ENCODE data around the gene PLXNA3.

PLXNA3 gene

DNA sequence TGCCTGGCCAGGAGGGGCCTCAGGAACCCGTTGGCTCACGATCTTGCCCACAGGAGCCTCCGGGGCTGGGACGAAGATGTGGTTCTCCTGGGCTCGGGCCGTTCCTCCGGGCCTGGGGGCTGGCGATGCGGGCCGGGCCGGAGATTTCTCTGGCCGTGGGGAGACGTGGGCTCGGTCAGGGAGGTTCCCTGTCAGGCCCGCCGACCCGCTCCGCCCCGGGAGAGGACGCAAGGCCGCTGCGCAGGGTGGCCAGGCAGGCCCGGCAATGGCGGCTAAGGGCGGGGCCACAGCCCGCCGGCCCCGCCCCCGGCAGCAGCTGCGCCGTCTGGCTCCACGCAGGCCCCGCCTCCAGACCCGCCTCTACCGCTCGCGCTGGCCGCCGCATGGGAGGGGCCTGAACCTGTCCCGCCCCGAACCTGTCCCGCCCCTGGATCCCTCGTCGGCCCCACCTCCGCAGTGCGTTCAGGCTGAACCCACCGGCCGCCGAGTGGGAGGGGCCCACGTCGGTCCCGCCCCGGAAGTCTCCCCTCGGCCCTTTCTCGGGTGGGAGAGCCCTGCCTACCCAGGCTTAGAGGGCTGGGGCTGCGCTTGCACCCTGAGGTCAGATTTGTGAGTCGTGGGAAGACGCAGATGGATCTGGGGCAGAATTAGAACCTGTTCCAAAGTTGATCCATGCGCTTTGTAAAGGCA is 58.0 kb downstream of the PLXNA3 start, which contains the start of gene FAM3A:
Gene FAM3A (minus strand): TSS at position 267 of the 690 bp plus-strand sequence. CDS start 460 bp downstream, outside the sequence.
- H3K9me3 ChIP-seq (ENCODE audit: control insufficient read depth in 2 of 2, low read length in 2 of 2), result no peaks in the 10 kb centered on the region
- peak within 1 kb of the TSS; percentile 90 for H3K27ac ChIP-seq (ENCODE audit: low read length)
- peaks cover 0 to 6% of the 10 kb centered on the region in 2 donors for H3K27me3 ChIP-seq (ENCODE audit: control insufficient read depth in 1 of 2, insufficient read depth in 2 of 2, low read length in 2 of 2)
- H3K9ac ChIP-seq (ENCODE audit: low read length in 2 of 2), result peak within 1 kb of the TSS; percentile 74 to 80
- H3K4me3 ChIP-seq (ENCODE audit: low read length in 2 of 2), result peak within 1 kb of the TSS; percentile 65 to 75
- peaks cover 22% of the 10 kb centered on the region for H3K4me1 ChIP-seq (ENCODE audit: control insufficient read depth, insufficient read depth, low read length)
- H3K36me3 ChIP-seq (ENCODE audit: control insufficient read depth in 2 of 2, insufficient read depth in 2 of 2, low read length in 2 of 2), result no peaks in the 10 kb centered on the region

DNA sequence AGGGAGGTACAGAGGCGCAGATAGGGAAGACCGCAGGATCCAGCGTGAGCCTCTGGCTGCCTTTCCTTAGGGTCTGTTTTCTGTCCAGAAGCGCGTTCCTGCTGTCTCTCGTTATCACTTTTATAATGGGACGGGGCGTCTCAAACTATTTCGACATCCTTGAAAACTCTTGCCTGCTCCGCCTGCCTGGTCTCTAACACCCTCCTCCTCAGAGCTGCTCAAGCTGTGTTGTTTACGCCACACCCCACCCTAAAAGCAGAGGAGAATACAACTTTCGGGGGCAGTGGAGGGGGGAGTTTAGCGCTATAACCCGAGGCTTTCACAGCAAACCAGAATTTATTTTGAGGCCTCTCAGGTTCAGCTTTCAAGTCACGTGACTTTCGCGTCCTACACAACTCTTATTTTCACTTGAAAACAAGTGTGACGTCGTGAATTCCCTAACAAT is 58.6 kb downstream of the PLXNA3 start:
- Histone ChIP-seq H3K9me3 (ENCODE audit: control insufficient read depth in 2 of 2, low read length in 2 of 2) (no peaks in the 10 kb centered on the region), H3K4me3 (ENCODE audit: low read length in 2 of 2) (peak overlapping the region; percentile 62 to 68), H3K27me3 (ENCODE audit: control insufficient read depth in 1 of 2, insufficient read depth in 2 of 2, low read length in 2 of 2) (peaks cover 0 to 6% of the 10 kb centered on the region in 2 donors), H3K9ac (ENCODE audit: low read length in 2 of 2) (peak overlapping the region; percentile 67 to 69), H3K4me1 (ENCODE audit: control insufficient read depth, insufficient read depth, low read length) (peaks cover 22% of the 10 kb centered on the region), H3K36me3 (ENCODE audit: control insufficient read depth in 2 of 2, insufficient read depth in 2 of 2, low read length in 2 of 2) (no peaks in the 10 kb centered on the region), H3K27ac (ENCODE audit: low read length) (peak overlapping the region; percentile 90)

DNA sequence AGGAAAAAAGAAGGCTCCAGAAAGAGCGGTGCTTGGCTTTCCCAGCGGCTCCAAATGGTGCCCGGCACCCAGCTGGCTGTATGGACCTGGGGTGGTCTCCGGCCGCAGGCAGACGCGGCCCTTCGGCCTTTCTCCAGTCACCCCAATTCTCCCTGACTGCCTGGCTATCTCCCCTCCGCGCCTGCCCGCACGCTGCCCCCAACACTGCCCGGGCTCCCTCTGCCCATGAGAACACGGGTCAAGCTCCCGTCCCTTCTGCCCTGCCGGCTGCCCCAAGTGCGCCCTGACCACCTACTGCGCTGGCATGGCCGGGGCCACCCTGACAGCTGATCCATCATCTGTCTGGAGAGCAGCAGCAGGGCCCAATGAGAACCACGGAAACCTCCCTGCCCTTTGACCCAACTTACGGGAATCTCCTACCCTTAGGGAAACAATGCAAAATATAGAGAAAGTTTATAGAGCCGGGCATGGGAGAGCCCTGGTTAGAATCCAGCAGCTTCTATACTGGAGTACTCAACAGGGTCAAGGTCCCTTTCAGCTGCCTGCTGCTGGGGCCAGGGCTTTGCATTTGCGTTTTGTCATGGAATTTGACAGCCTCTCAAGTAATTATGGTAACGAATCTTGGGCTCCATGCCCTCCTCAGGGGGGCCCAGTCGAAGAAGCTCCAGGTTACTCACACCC is 59.2 kb downstream of the PLXNA3 start:
- Histone ChIP-seq H3K36me3 (ENCODE audit: control insufficient read depth in 2 of 2, insufficient read depth in 2 of 2, low read length in 2 of 2) (no peaks in the 10 kb centered on the region), H3K4me3 (ENCODE audit: low read length in 2 of 2) (peak overlapping the region; percentile 62 to 68), H3K27me3 (ENCODE audit: control insufficient read depth in 1 of 2, insufficient read depth in 2 of 2, low read length in 2 of 2) (peaks cover 0 to 6% of the 10 kb centered on the region in 2 donors), H3K27ac (ENCODE audit: low read length) (peak overlapping the region; percentile 90), H3K9ac (ENCODE audit: low read length in 2 of 2) (peak overlapping the region; percentile 36 to 67), H3K9me3 (ENCODE audit: control insufficient read depth in 2 of 2, low read length in 2 of 2) (no peaks in the 10 kb centered on the region), H3K4me1 (ENCODE audit: control insufficient read depth, insufficient read depth, low read length) (peaks cover 22% of the 10 kb centered on the region)

DNA sequence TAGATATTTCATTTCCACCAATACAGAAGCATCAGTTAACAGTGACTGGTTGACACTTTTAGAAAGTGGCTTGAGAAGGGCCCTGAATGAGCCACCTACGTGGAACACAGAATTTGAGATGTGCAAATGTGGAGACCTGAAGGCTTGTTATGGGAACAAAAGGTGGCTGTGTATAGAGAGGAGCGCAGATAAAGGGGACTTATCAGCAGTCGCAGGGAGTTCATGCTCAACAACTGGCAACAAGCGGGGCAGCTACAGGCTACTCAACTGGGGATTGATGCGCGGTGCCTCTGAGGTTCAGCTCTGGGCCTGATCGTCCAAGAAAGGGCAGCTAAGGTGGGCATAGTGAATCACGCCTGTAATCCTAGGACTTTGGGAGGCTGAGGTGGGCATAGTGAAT is 61.3 kb downstream of the PLXNA3 start:
- H3K4me1 ChIP-seq (ENCODE audit: control insufficient read depth, insufficient read depth, low read length), result peaks cover 22% of the 10 kb centered on the region
- H3K36me3 ChIP-seq (ENCODE audit: control insufficient read depth in 2 of 2, insufficient read depth in 2 of 2, low read length in 2 of 2), result no peaks in the 10 kb centered on the region
- H3K9me3 ChIP-seq (ENCODE audit: control insufficient read depth in 2 of 2, low read length in 2 of 2), result no peaks in the 10 kb centered on the region
- peaks cover 0 to 6% of the 10 kb centered on the region in 2 donors for H3K27me3 ChIP-seq (ENCODE audit: control insufficient read depth in 1 of 2, insufficient read depth in 2 of 2, low read length in 2 of 2)
- H3K9ac ChIP-seq (ENCODE audit: low read length in 2 of 2), result no peak overlapping the region
- H3K4me3 ChIP-seq (ENCODE audit: low read length in 2 of 2), result no peak overlapping the region
- no peak overlapping the region for H3K27ac ChIP-seq (ENCODE audit: low read length)

DNA sequence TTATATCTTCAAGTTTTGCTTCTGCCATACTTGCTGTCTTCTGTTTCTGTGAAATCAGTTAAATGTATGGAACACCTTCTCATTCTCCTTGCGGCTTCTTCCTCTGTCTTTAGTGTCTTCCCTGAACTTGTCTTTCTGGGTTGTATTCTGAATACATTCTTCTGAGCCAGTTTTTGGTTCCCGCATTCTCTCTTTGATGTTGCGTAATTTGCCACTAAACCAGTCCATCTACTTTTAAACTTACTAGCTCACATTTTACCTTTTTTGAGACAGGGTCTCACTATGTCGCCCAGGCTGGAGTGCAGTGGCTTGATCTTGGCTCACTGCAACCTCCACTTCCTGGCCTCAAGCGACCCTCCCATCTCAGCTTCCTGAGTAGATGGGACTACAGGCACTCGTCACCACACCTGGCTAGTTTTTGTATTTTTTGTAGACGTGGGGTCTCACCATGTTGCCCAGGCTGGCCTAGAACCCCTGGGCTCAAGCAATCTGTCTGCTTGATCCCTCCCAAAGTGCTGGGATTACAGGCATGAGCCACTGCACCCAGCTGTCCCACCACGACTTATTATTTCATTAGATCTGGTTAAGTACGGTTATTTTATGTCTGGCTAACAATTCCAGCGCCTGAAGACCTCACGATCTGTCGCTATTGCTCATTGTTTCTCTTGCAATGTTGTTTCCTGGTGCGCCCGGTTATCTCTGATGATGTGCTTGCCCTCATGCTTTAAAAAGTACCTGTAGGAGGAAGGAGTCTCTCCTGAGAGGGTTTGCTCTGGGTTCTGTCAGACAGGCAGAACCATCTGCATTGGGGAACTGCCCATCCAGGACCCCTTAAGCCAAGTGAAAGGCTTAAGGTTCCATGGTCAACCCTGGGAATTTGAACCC is 67.8 kb downstream of the PLXNA3 start:
- Histone ChIP-seq H3K36me3 (ENCODE audit: control insufficient read depth in 2 of 2, insufficient read depth in 2 of 2, low read length in 2 of 2) (no peaks in the 10 kb centered on the region), H3K9ac (ENCODE audit: low read length in 2 of 2) (no peak overlapping the region), H3K27me3 (ENCODE audit: control insufficient read depth in 1 of 2, insufficient read depth in 2 of 2, low read length in 2 of 2) (peaks cover 0 to 3% of the 10 kb centered on the region in 2 donors), H3K9me3 (ENCODE audit: control insufficient read depth in 2 of 2, low read length in 2 of 2) (no peaks in the 10 kb centered on the region), H3K4me1 (ENCODE audit: control insufficient read depth, insufficient read depth, low read length) (peaks cover 9% of the 10 kb centered on the region), H3K4me3 (ENCODE audit: low read length in 2 of 2) (no peak overlapping the region), H3K27ac (ENCODE audit: low read length) (no peak overlapping the region)

DNA sequence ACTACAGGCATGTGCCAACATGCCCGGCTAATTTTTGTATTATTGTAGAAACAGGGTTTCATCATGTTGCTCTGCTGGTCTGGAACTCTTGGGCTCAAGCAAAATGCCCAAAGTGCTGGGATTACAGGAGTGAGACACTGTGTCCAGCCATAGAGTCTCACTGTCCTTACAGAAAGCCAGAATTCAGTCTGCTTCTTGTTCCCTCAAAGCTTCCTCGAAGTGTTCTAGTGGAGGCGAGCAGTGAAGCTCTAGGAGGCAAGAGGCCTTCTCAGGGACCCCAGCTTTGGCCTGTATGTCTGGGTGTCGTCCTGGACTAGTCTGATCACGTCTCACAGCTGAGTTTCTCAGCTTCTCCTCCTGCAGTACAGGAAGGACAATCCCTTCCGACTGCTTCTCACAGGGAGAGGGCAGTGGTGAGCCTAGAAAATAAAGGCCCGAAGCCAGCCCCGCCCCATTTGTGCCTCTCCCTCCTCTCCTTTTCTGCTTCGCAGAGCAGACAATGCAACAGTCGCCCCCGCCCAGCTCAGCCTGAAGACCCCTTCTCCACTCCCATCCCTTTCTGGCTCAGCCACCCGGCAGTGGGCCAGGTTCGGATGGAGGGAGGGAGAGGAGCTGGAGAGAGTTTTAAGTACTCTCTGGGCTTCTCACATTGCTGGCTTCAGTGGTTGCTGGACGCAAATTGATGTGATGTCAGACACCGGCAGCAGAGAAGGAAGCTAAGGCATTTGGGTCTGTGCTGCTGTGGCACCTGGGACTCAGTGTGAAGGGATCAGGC is 69.0 kb downstream of the PLXNA3 start:
- Histone ChIP-seq H3K9me3 (ENCODE audit: control insufficient read depth in 2 of 2, low read length in 2 of 2) (no peaks in the 10 kb centered on the region), H3K4me3 (ENCODE audit: low read length in 2 of 2) (peak overlapping the region; percentile 50 to 73), H3K4me1 (ENCODE audit: control insufficient read depth, insufficient read depth, low read length) (peaks cover 9% of the 10 kb centered on the region)

More for the DNA sequence above, 69.0 kb downstream of the PLXNA3 start:
- Histone ChIP-seq H3K27me3 (ENCODE audit: control insufficient read depth in 1 of 2, insufficient read depth in 2 of 2, low read length in 2 of 2) (peaks cover 0 to 3% of the 10 kb centered on the region in 2 donors), H3K9ac (ENCODE audit: low read length in 2 of 2) (peak overlapping the region; percentile 36 to 69), H3K27ac (ENCODE audit: low read length) (peak overlapping the region; percentile 69), H3K36me3 (ENCODE audit: control insufficient read depth in 2 of 2, insufficient read depth in 2 of 2, low read length in 2 of 2) (no peaks in the 10 kb centered on the region)

Measured in stomach smooth muscle (tissue), 2 donors.